Mesenchymal stem cell (in vitro differentiated cells and primary cell): ENCODE data around the gene APOA5.

Experiments
- DNase-seq: peaks from one replicate; pipeline ENCODE4 v3.0.0-alpha.2; 2013
- H2AFZ ChIP-seq: one replicate; pipeline ENCODE4 v1.6.1; 2013; ENCODE audit warnings: low read depth, mild to moderate bottlenecking, control low read depth, inconsistent platforms, low read length, moderate library complexity
- H2AK5ac ChIP-seq: 2 replicates; pipeline ENCODE4 v1.6.1; 2013; ENCODE audit warnings: low read length, moderate library complexity, mild to moderate bottlenecking, inconsistent platforms; ENCODE audit not compliant: severe bottlenecking
- H2BK120ac ChIP-seq: one replicate; pipeline ENCODE4 v1.6.1; 2013; ENCODE audit warnings: low read depth, mild to moderate bottlenecking, inconsistent platforms, low read length, moderate library complexity
- H2BK12ac ChIP-seq, 2 experiments: one replicate each; pipeline ENCODE4 v1.6.1; 2013; ENCODE audit warnings: inconsistent platforms in 2 of 2, low read length in 2 of 2, mild to moderate bottlenecking in 2 of 2, moderate library complexity in 2 of 2, control low read depth in 1 of 2
- H2BK15ac ChIP-seq: one replicate; pipeline ENCODE4 v1.6.1; 2013; ENCODE audit warnings: mild to moderate bottlenecking, low read depth, inconsistent platforms; ENCODE audit not compliant: poor library complexity, severe bottlenecking
- H2BK5ac ChIP-seq: 2 replicates; pipeline ENCODE4 v1.6.1; 2013; ENCODE audit warnings: low read depth, mild to moderate bottlenecking, low read length, control low read depth, inconsistent platforms; ENCODE audit not compliant: poor library complexity, severe bottlenecking
- H3K14ac ChIP-seq, 2 experiments: one replicate each; pipeline ENCODE4 v1.6.1; 2013; ENCODE audit warnings: inconsistent platforms in 2 of 2, low read length in 2 of 2, control low read depth in 1 of 2, mild to moderate bottlenecking in 1 of 2, moderate library complexity in 1 of 2
- H3K18ac ChIP-seq, 2 experiments: one replicate each; pipeline ENCODE4 v1.6.1; 2013; ENCODE audit warnings: inconsistent platforms in 2 of 2, low read length in 2 of 2, control low read depth in 1 of 2, low read depth in 1 of 2, mild to moderate bottlenecking in 1 of 2
- H3K23ac ChIP-seq, 2 experiments: one replicate each; pipeline ENCODE4 v1.6.1; 2013; ENCODE audit warnings: inconsistent platforms in 2 of 2, low read length in 2 of 2, mild to moderate bottlenecking in 2 of 2, moderate library complexity in 2 of 2, control low read depth in 1 of 2
- H3K27ac ChIP-seq: 2 replicates; pipeline ENCODE4 v1.5.1; 2013; ENCODE audit warnings: mild to moderate bottlenecking, moderate library complexity, low read length, control low read depth, inconsistent platforms; ENCODE audit not compliant: poor library complexity, severe bottlenecking
- H3K27me3 ChIP-seq, 2 experiments: 2 replicates each; pipeline versions ENCODE4 v1.6.1 to v1.7.0; 2013; ENCODE audit warnings: low read length in 2 of 2, mild to moderate bottlenecking in 2 of 2, moderate library complexity in 2 of 2, control low read depth in 1 of 2, inconsistent platforms in 1 of 2; ENCODE audit not compliant: control insufficient read depth in 1 of 2, insufficient read depth in 1 of 2
- H3K36me3 ChIP-seq, 2 experiments: 2 replicates each; pipeline versions ENCODE4 v1.6.1 to v1.7.0; 2013; ENCODE audit warnings: low read length in 2 of 2, control low read depth in 1 of 2, inconsistent platforms in 1 of 2, low read depth in 1 of 2, mild to moderate bottlenecking in 1 of 2; ENCODE audit not compliant: insufficient read depth in 2 of 2, control insufficient read depth in 1 of 2
- H3K4ac ChIP-seq, 2 experiments: one replicate each; pipeline ENCODE4 v1.6.1; 2013; ENCODE audit warnings: inconsistent platforms in 2 of 2, low read length in 2 of 2, mild to moderate bottlenecking in 2 of 2, moderate library complexity in 2 of 2, control low read depth in 1 of 2, low read depth in 1 of 2
- H3K4me1 ChIP-seq: 2 replicates; pipeline ENCODE4 v1.6.1; 2013; ENCODE audit warnings: low read depth, low read length, control low read depth; ENCODE audit not compliant: control insufficient read depth, insufficient read depth
- H3K4me2 ChIP-seq: 2 replicates; pipeline ENCODE4 v1.6.1; 2013; ENCODE audit warnings: low read length, mild to moderate bottlenecking, inconsistent platforms; ENCODE audit not compliant: poor library complexity, severe bottlenecking
- H3K4me3 ChIP-seq, 2 experiments: 2 replicates each; pipeline versions ENCODE4 v1.5.1 to v1.7.0; 2013; ENCODE audit warnings: low read length in 2 of 2, mild to moderate bottlenecking in 2 of 2, control low read depth in 1 of 2, low read depth in 1 of 2; ENCODE audit not compliant: insufficient read depth in 1 of 2
- H3K79me1 ChIP-seq: replicated peaks from 2 replicates; pipeline ENCODE4 v1.6.1; 2013; ENCODE audit warnings: mild to moderate bottlenecking, control low read depth, low read length, inconsistent platforms; ENCODE audit not compliant: poor library complexity, severe bottlenecking
- H3K9ac ChIP-seq: 2 replicates; pipeline ENCODE4 v1.7.0; 2013; ENCODE audit warnings: mild to moderate bottlenecking, low read length, moderate library complexity
- H3K9me3 ChIP-seq: 2 replicates; pipeline ENCODE4 v1.7.0; 2013; ENCODE audit warnings: mild to moderate bottlenecking, low read length; ENCODE audit not compliant: control insufficient read depth
- H4K8ac ChIP-seq: one replicate; pipeline ENCODE4 v1.6.1; 2013; ENCODE audit warnings: inconsistent platforms, mild to moderate bottlenecking, low read length, moderate library complexity
- H4K91ac ChIP-seq: one replicate; pipeline ENCODE4 v1.6.1; 2013; ENCODE audit warnings: mild to moderate bottlenecking, low read length, inconsistent platforms
- WGBS: methylation state at CpG from one replicate; pipeline ENCODE4 v1.1.7; 2013; ENCODE audit warnings: mixed read lengths; 5-methylcytosine and 5-hydroxymethylcytosine counted together

Gene APOA5

GRCh38 chr11:116777056-116777455 lies 14.6 kb downstream of the APOA5 start:
- H3K9ac ChIP-seq = no peak overlapping the region
- peaks cover 12% of the 10 kb centered on the region for H3K79me1 ChIP-seq
- no peak overlapping the region for H4K91ac ChIP-seq
- no peak overlapping the region for H3K18ac ChIP-seq
- no peak overlapping the region for H2AFZ ChIP-seq
- no peaks in the 10 kb centered on the region for H3K27me3 ChIP-seq
- DNase-seq = no peak
- H4K8ac ChIP-seq = no peak overlapping the region
- peaks cover 2% of the 10 kb centered on the region for H3K4me1 ChIP-seq
- H3K27ac ChIP-seq = no peak overlapping the region
- no peak overlapping the region for H2BK120ac ChIP-seq
- no peak overlapping the region for H2AK5ac ChIP-seq
- H2BK12ac ChIP-seq = no peak overlapping the region
- H3K14ac ChIP-seq = no peak overlapping the region
- no peaks in the 10 kb centered on the region for H3K9me3 ChIP-seq
- H2BK5ac ChIP-seq = no peak overlapping the region
- peaks cover 28 to 58% of the 10 kb centered on the region in 2 experiments for H3K36me3 ChIP-seq
- H3K23ac ChIP-seq = no peak overlapping the region
- 98% methylated on average over 7 of the region's 7 CpGs for WGBS
- no peak overlapping the region for H2BK15ac ChIP-seq
- no peak overlapping the region for H3K4me2 ChIP-seq
- H3K4ac ChIP-seq = no peak overlapping the region
- H3K4me3 ChIP-seq = no peak overlapping the region

- Histone ChIP-seq H4K8ac (no peak overlapping the region), H3K27ac (no peak overlapping the region), H2AK5ac (no peak overlapping the region), H3K4me1 (peaks cover 4% of the 10 kb centered on the region), H3K9me3 (no peaks in the 10 kb centered on the region), H4K91ac (no peak overlapping the region), H3K36me3 (peaks cover 23 to 56% of the 10 kb centered on the region in 2 experiments), H3K18ac (no peak overlapping the region), H3K79me1 (peaks cover 13% of the 10 kb centered on the region), H3K27me3 (no peaks in the 10 kb centered on the region), H3K4me2 (no peak overlapping the region), H3K4me3 (no peak overlapping the region), H3K9ac (no peak overlapping the region), H2BK12ac (no peak overlapping the region), H2BK5ac (no peak overlapping the region), H3K23ac (no peak overlapping the region), H2AFZ (no peak overlapping the region), H2BK15ac (no peak overlapping the region), H2BK120ac (no peak overlapping the region), H3K4ac (no peak overlapping the region), H3K14ac (no peak overlapping the region)
- no peak for DNase-seq
These were observed 15.1 kb downstream of the APOA5 start for GRCh38 chr11:116776522-116776984.

GRCh38 chr11:116775975-116776374 lies 15.7 kb downstream of the APOA5 start:
- Histone ChIP-seq H4K91ac (no peak overlapping the region), H3K27ac (no peak overlapping the region), H3K4ac (no peak overlapping the region), H3K36me3 (peaks cover 23 to 50% of the 10 kb centered on the region in 2 experiments), H3K9me3 (no peaks in the 10 kb centered on the region), H4K8ac (no peak overlapping the region), H3K79me1 (peaks cover 15% of the 10 kb centered on the region), H3K14ac (no peak overlapping the region), H2BK120ac (no peak overlapping the region), H2AFZ (no peak overlapping the region), H3K23ac (no peak overlapping the region), H3K4me1 (peaks cover 6% of the 10 kb centered on the region), H3K4me2 (no peak overlapping the region), H2BK12ac (no peak overlapping the region), H3K4me3 (no peak overlapping the region), H2BK5ac (no peak overlapping the region), H3K9ac (no peak overlapping the region), H3K18ac (no peak overlapping the region), H2BK15ac (no peak overlapping the region), H3K27me3 (no peaks in the 10 kb centered on the region), H2AK5ac (no peak overlapping the region)
- no peak for DNase-seq
- 98% methylated on average over 4 of the region's 5 CpGs for WGBS

- no peak overlapping the region for H3K4ac ChIP-seq
- no peaks in the 10 kb centered on the region for H3K9me3 ChIP-seq
- no peak overlapping the region for H4K8ac ChIP-seq
- 89% methylated on average over 5 of the region's 5 CpGs for WGBS
- H3K79me1 ChIP-seq = peaks cover 15% of the 10 kb centered on the region
- H3K18ac ChIP-seq = no peak overlapping the region
- H3K4me2 ChIP-seq = no peak overlapping the region
- H3K9ac ChIP-seq = peak overlapping the region; percentile 53
- H3K36me3 ChIP-seq = peaks cover 18 to 39% of the 10 kb centered on the region in 2 experiments
- no peak overlapping the region for H3K4me3 ChIP-seq
- H2AFZ ChIP-seq = no peak overlapping the region
- no peak overlapping the region for H3K27ac ChIP-seq
- H2BK120ac ChIP-seq = no peak overlapping the region
- no peak overlapping the region for H3K14ac ChIP-seq
- H3K4me1 ChIP-seq = peaks cover 6% of the 10 kb centered on the region
- no peak overlapping the region for H2BK5ac ChIP-seq
- H2AK5ac ChIP-seq = no peak overlapping the region
- H3K23ac ChIP-seq = no peak overlapping the region
- H4K91ac ChIP-seq = no peak overlapping the region
- no peak overlapping the region for H2BK15ac ChIP-seq
- no peak for DNase-seq
- peak overlapping the region in 1 of 2 experiments; percentile 49 for H2BK12ac ChIP-seq
- no peaks in the 10 kb centered on the region for H3K27me3 ChIP-seq
These were observed 17.0 kb downstream of the APOA5 start for GRCh38 chr11:116774661-116775060.
